Measurements from ENCODE around the gene ANP32D. TPM values are rescaled to one million over a fixed set of nuclear protein-coding genes. Genes with fewer than 3 reads are reported as not detected.

The ANP32D gene
- polyA plus RNA-seq, 3 donors: not detected

GRCh38 chr12:48508987-48509386, 36.6 kb downstream of the ANP32D start:
- H3K4me2 ChIP-seq (replicated peaks; ENCODE audit: extremely low read depth, low read length, poor library complexity, severe bottlenecking): no peak overlapping the region
- intact Hi-C loops (cut with micrococcal nuclease): no loop called here
- no peaks in the 10 kb centered on the region for H3K27me3 ChIP-seq (ENCODE audit: control insufficient read depth in 2 of 2, insufficient read depth in 2 of 2, low read length in 2 of 2)
- no peaks in the 10 kb centered on the region for H3K36me3 ChIP-seq (replicated peaks in 1 of 2; ENCODE audit: control insufficient read depth in 1 of 2, insufficient read depth in 2 of 2, low read length in 2 of 2)
- peaks cover 4 to 13% (median 5%) of the 10 kb centered on the region in 3 donors for H3K27me3 Mint-ChIP-seq (ENCODE audit: low read depth in 3 of 3)
- TF ChIP-seq CTCF (IDR thresholded peaks at IDR 0.05): no peak
- H3K9me3 Mint-ChIP-seq: peaks cover 0 to 10% (median 6%) of the 10 kb centered on the region in 7 donors
- H3K36me3 Mint-ChIP-seq: no peaks in the 10 kb centered on the region
- no peaks in the 10 kb centered on the region for H3K4me1 ChIP-seq (ENCODE audit: control insufficient read depth in 1 of 2, insufficient read depth in 2 of 2, low read length in 2 of 2)
- 90% methylated on average over 2 of the region's 2 CpGs for WGBS (ENCODE audit: insufficient coverage)
- no peak overlapping the region for H3K4me3 Mint-ChIP-seq
- no peaks in the 10 kb centered on the region for H3K79me2 ChIP-seq (ENCODE audit: insufficient read depth, low read length)
- H3K4me1 Mint-ChIP-seq: no peaks in the 10 kb centered on the region
- H2AFZ ChIP-seq (ENCODE audit: insufficient read depth, low read depth, low read length, poor library complexity, severe bottlenecking): no peak overlapping the region
- no peak overlapping the region for H3K4me3 ChIP-seq (replicated peaks in 1 of 3; ENCODE audit: low read depth in 2 of 3, low read length in 3 of 3)
- no peak overlapping the region for H3K9ac ChIP-seq (ENCODE audit: insufficient read depth, low read length, poor library complexity, severe bottlenecking)
- H3K27ac Mint-ChIP-seq: no peak overlapping the region
- H3K27ac ChIP-seq (ENCODE audit: low read depth in 1 of 2, low read length in 2 of 2): no peak overlapping the region
- no peaks in the 10 kb centered on the region for H4K20me1 ChIP-seq (ENCODE audit: insufficient read depth, low read length)
- H3K9me3 ChIP-seq (replicated peaks in 1 of 2; ENCODE audit: control insufficient read depth in 1 of 2, insufficient read depth in 1 of 2, low read length in 2 of 2): no peaks in the 10 kb centered on the region
- DNase-seq: no peak

- WGBS (ENCODE audit: insufficient coverage): no CpG with 5 or more reads among the region's 1 CpG
- H2AFZ ChIP-seq (ENCODE audit: insufficient read depth, low read depth, low read length, poor library complexity, severe bottlenecking): no peak overlapping the region
- no peak for DNase-seq
- H3K4me1 ChIP-seq (ENCODE audit: control insufficient read depth in 1 of 2, insufficient read depth in 2 of 2, low read length in 2 of 2): no peaks in the 10 kb centered on the region
- H3K9me3 Mint-ChIP-seq: peaks cover 0 to 10% (median 6%) of the 10 kb centered on the region in 7 donors
- H3K4me3 ChIP-seq (replicated peaks in 1 of 3; ENCODE audit: low read depth in 2 of 3, low read length in 3 of 3): no peak overlapping the region
- peaks cover 4 to 12% (median 5%) of the 10 kb centered on the region in 3 donors for H3K27me3 Mint-ChIP-seq (ENCODE audit: low read depth in 3 of 3)
- H3K9me3 ChIP-seq (replicated peaks in 1 of 2; ENCODE audit: control insufficient read depth in 1 of 2, insufficient read depth in 1 of 2, low read length in 2 of 2): no peaks in the 10 kb centered on the region
- H3K36me3 Mint-ChIP-seq: no peaks in the 10 kb centered on the region
- H3K27me3 ChIP-seq (ENCODE audit: control insufficient read depth in 2 of 2, insufficient read depth in 2 of 2, low read length in 2 of 2): no peaks in the 10 kb centered on the region
- H3K36me3 ChIP-seq (replicated peaks in 1 of 2; ENCODE audit: control insufficient read depth in 1 of 2, insufficient read depth in 2 of 2, low read length in 2 of 2): no peaks in the 10 kb centered on the region
- H4K20me1 ChIP-seq (ENCODE audit: insufficient read depth, low read length): no peaks in the 10 kb centered on the region
- H3K4me3 Mint-ChIP-seq: no peak overlapping the region
- no peak overlapping the region for H3K27ac Mint-ChIP-seq
- H3K27ac ChIP-seq (ENCODE audit: low read depth in 1 of 2, low read length in 2 of 2): no peak overlapping the region
- H3K9ac ChIP-seq (ENCODE audit: insufficient read depth, low read length, poor library complexity, severe bottlenecking): no peak overlapping the region
- no peaks in the 10 kb centered on the region for H3K4me1 Mint-ChIP-seq
- H3K79me2 ChIP-seq (ENCODE audit: insufficient read depth, low read length): no peaks in the 10 kb centered on the region
- TF ChIP-seq CTCF (IDR thresholded peaks at IDR 0.05): no peak
- intact Hi-C loops (cut with micrococcal nuclease): no loop called here
- no peak overlapping the region for H3K4me2 ChIP-seq (replicated peaks; ENCODE audit: extremely low read depth, low read length, poor library complexity, severe bottlenecking)
Observed at GRCh38 chr12:48510111-48510510, 37.8 kb downstream of the ANP32D start.
